HCT116 (cell line): ENCODE measurements around the gene RPS29. TPM values are rescaled to one million over a fixed set of nuclear protein-coding genes. Genes with fewer than 3 reads are reported as not detected.

Experiments
- ATAC-seq: fragments of 200-7000 bp; cut with Tn5 transposase; 2 replicates; pipeline ENCODE4 v1.9.1; 2020; ENCODE audit warnings: mild to moderate bottlenecking, moderate library complexity
- BruUV-seq: library from RNA; stranded (reverse); fragments of 400-500 nt; replicated peaks from 2 replicates; lab custom pipeline; 2021; lab: Mats Ljungman, UMichigan
- CTCF ChIA-PET: fragments of 300-600 bp; sonication (Branson Sonifier 250); formaldehyde crosslinking; loops from one replicate; lab custom pipeline; 2021; ENCODE audit warnings: antibody characterized with exemption; lab: Charles Lee
- POLR2A ChIA-PET: fragments of 300-600, 350-600 bp; sonication (Branson Sonifier 250); formaldehyde crosslinking; loops from one replicate; lab custom pipeline; 2021; ENCODE audit warnings: antibody characterized with exemption; lab: Charles Lee
- RAD21 ChIA-PET, 2 experiments: fragments of 300-600 bp; sonication (Branson Sonifier 250); formaldehyde crosslinking; loops; one replicate each; lab custom pipeline; 2023; ENCODE audit warnings: low total read pairs in 2 of 2; ENCODE audit not compliant: uncharacterized antibody in 2 of 2, unreplicated experiment in 2 of 2, low non-redundant PET in 1 of 2; lab: Charles Lee
- DNase-seq: peaks from one replicate; pipeline ENCODE4 v3.0.0-alpha.2; 2010; ENCODE audit warnings: low read depth, low spot score
- H2AFZ ChIP-seq: fragments of 200-600 bp; shearing (Covaris generic), sonication (generic); 2 replicates; pipeline ENCODE4 v1.6.1; 2017; ENCODE audit warnings: low read depth, mixed run types, mixed read lengths, antibody characterized with exemption, low read length; ENCODE audit not compliant: poor library complexity, severe bottlenecking
- H3K27ac ChIP-seq: 2 replicates; pipeline ENCODE4 v1.5.1; 2012; ENCODE audit warnings: low read depth, low read length
- H3K27me3 ChIP-seq: fragments of 200-600 bp; sonication (generic); 2 replicates; pipeline ENCODE4 v1.6.1; 2016; ENCODE audit warnings: mixed run types, low read length, mixed read lengths; ENCODE audit not compliant: insufficient read depth
- H3K36me3 ChIP-seq, 2 experiments: fragments of 200-500 bp in 1 of 2; fragments of 200-600 bp in 1 of 2; sonication (Bioruptor generic) in 1 of 2; sonication (generic) in 1 of 2; 2 replicates each; pipeline versions ENCODE4 v1.5.1 to v1.6.1; 2014 to 2016; ENCODE audit warnings: low read length in 2 of 2, inconsistent platforms in 1 of 2, mixed read lengths in 1 of 2, mixed run types in 1 of 2; ENCODE audit not compliant: insufficient read depth in 2 of 2, control insufficient read depth in 1 of 2
- H3K4me1 ChIP-seq, 2 experiments: fragments of 200-600 bp in 1 of 2; sonication (generic) in 1 of 2; 2 replicates each; pipeline versions ENCODE4 v1.5.1 to v1.6.1; 2012 to 2017; ENCODE audit warnings: low read length in 2 of 2, inconsistent platforms in 1 of 2, mild to moderate bottlenecking in 1 of 2, mixed read lengths in 1 of 2, mixed run types in 1 of 2, moderate library complexity in 1 of 2; ENCODE audit not compliant: insufficient read depth in 2 of 2, control insufficient read depth in 1 of 2
- H3K4me2 ChIP-seq: fragments of 200-600 bp; sonication (generic); 2 replicates; pipeline ENCODE4 v1.6.1; 2017; ENCODE audit warnings: mixed run types, low read length, mixed read lengths
- H3K4me3 ChIP-seq, 2 experiments: fragments of 200-600 bp in 1 of 2; sonication (generic) in 1 of 2; replicated peaks in 1 of 2; 2 replicates each; pipeline ENCODE4 v1.5.1; 2011 to 2016; ENCODE audit warnings: low read length in 2 of 2, control low read depth in 1 of 2, low read depth in 1 of 2, mild to moderate bottlenecking in 1 of 2, mixed read lengths in 1 of 2, mixed run types in 1 of 2
- H3K79me2 ChIP-seq: fragments of 200-600 bp; sonication (generic); 2 replicates; pipeline ENCODE4 v1.6.1; 2017; ENCODE audit warnings: mild to moderate bottlenecking, mixed run types, low read length, moderate library complexity, mixed read lengths; ENCODE audit not compliant: insufficient read depth
- H3K9ac ChIP-seq: fragments of 200-600 bp; sonication (generic); 2 replicates; pipeline ENCODE4 v1.6.1; 2016; ENCODE audit warnings: low read length, mixed read lengths
- H3K9me2 ChIP-seq: fragments of 200-600 bp; sonication (generic), shearing (Covaris generic); 2 replicates; pipeline ENCODE4 v1.6.1; 2017; ENCODE audit warnings: mixed run types, mild to moderate bottlenecking, moderate library complexity; ENCODE audit not compliant: insufficient read depth
- H3K9me3 ChIP-seq, 2 experiments: fragments of 200-500 bp in 1 of 2; fragments of 200-600 bp in 1 of 2; sonication (Bioruptor generic) in 1 of 2; sonication (generic) in 1 of 2; 2 replicates each; pipeline ENCODE4 v1.6.1; 2014 to 2017; ENCODE audit warnings: low read length in 2 of 2, mixed read lengths in 2 of 2, inconsistent platforms in 1 of 2, low read depth in 1 of 2, mild to moderate bottlenecking in 1 of 2, mixed run types in 1 of 2, moderate library complexity in 1 of 2; ENCODE audit not compliant: control insufficient read depth in 1 of 2, insufficient read depth in 1 of 2
- H4K20me1 ChIP-seq: fragments of 200-600 bp; sonication (generic), shearing (Covaris generic); 2 replicates; pipeline ENCODE4 v1.6.1; 2017; ENCODE audit warnings: mixed run types, mild to moderate bottlenecking, moderate library complexity; ENCODE audit not compliant: insufficient read depth
- CBX3 ChIP-seq: IDR thresholded peaks from 2 replicates; pipeline ENCODE4 v1.6.1; 2012; ENCODE audit warnings: low read depth
- ELF1 ChIP-seq: IDR thresholded peaks from 2 replicates; pipeline ENCODE4 v1.6.1; 2012; ENCODE audit warnings: low read depth, borderline replicate concordance
- EZH2 ChIP-seq: fragments of 200-600 bp; sonication (generic); IDR thresholded peaks from 2 replicates; pipeline ENCODE4 v1.6.1; 2017; ENCODE audit warnings: antibody characterized with exemption, mixed run types
- EZH2phosphoT487 ChIP-seq: fragments of 200-600 bp; IDR thresholded peaks from 2 replicates; pipeline ENCODE4 v1.6.1; 2018; ENCODE audit warnings: antibody characterized with exemption, borderline replicate concordance
- JUND ChIP-seq: IDR thresholded peaks from 2 replicates; pipeline ENCODE4 v1.6.1; 2012
- POLR2A ChIP-seq: IDR thresholded peaks from 2 replicates; pipeline ENCODE4 v1.7.0; 2011; ENCODE audit warnings: borderline replicate concordance; ENCODE audit not compliant: insufficient read depth, insufficient read length; ENCODE audit errors: extremely low read depth
- REST ChIP-seq: IDR thresholded peaks from 2 replicates; pipeline ENCODE4 v1.6.1; 2012; ENCODE audit warnings: low read depth
- SIN3A ChIP-seq: IDR thresholded peaks from 2 replicates; pipeline ENCODE4 v1.6.1; 2012; ENCODE audit warnings: low read depth
- SP1 ChIP-seq: IDR thresholded peaks from 2 replicates; pipeline ENCODE4 v1.6.1; 2012; ENCODE audit warnings: low read depth
- SRF ChIP-seq: IDR thresholded peaks from 2 replicates; pipeline ENCODE4 v1.6.1; 2012; ENCODE audit warnings: low read depth
- TCF7L2 ChIP-seq: IDR thresholded peaks from 2 replicates; pipeline ENCODE4 v1.7.0; 2011; ENCODE audit warnings: borderline replicate concordance, inconsistent platforms; ENCODE audit not compliant: insufficient read depth, insufficient read length; ENCODE audit errors: extremely low read depth
- YY1 ChIP-seq: IDR thresholded peaks from 2 replicates; pipeline ENCODE4 v1.6.1; 2011; ENCODE audit warnings: low read length, low read depth, moderate library complexity, mild to moderate bottlenecking; ENCODE audit not compliant: insufficient replicate concordance; ENCODE audit errors: extremely low read depth
- ZFX ChIP-seq: fragments of 450-650 bp; IDR thresholded peaks from 2 replicates; pipeline ENCODE4 v1.6.1; 2017
- intact Hi-C: fragments of 100-400 bp; cut with micrococcal nuclease; formaldehyde crosslinking; loops from 2 replicates; pipeline ENCODE4 v1.10.0; 2022
- total RNA-seq: library from RNA; stranded (reverse); gene quantifications from one replicate; pipeline ENCODE4 v1.2.1, GENCODE V29; 2021; ENCODE audit not compliant: unreplicated experiment

The RPS29 gene
- total RNA-seq, 1 experiment from 2014 or later = 1,825 TPM

- Histone ChIP-seq H3K4me3 (no peak overlapping the region), H3K79me2 (peaks cover 73% of the 10 kb centered on the region)
- DNase-seq (no peak), ATAC-seq (no peak)
- TF ChIP-seq TCF7L2 = no peak
- no peak for TF ChIP-seq REST
- TF ChIP-seq SRF = no peak
- TF ChIP-seq CBX3 = no peak
- TF ChIP-seq SIN3A = no peak
- TF ChIP-seq, all 23 proteins: peak for 0
- RAD21 ChIA-PET = no interaction called here
- H3K27ac ChIP-seq = no peak overlapping the region; the same call in 1 of the 2 replicates
- no peaks in the 10 kb centered on the region for H3K27me3 ChIP-seq
- no TSS peak for BruUV-seq
- H3K9ac ChIP-seq = no peak overlapping the region
- CTCF ChIA-PET = no interaction called here
- peaks cover 28 to 47% of the 10 kb centered on the region in 2 experiments; a peak in 3 of 4 replicates for H3K36me3 ChIP-seq
- no peak overlapping the region for H3K4me2 ChIP-seq
- H4K20me1 ChIP-seq = peaks cover 29% of the 10 kb centered on the region; the same call in 1 of the 2 replicates
- H3K9me2 ChIP-seq = no peaks in the 10 kb centered on the region
- H3K9me3 ChIP-seq = no peaks in the 10 kb centered on the region
- POLR2A ChIA-PET = no interaction called here
- peaks cover 8 to 45% of the 10 kb centered on the region in 2 experiments for H3K4me1 ChIP-seq
- intact Hi-C loops = no loop called here
- no peak overlapping the region for H2AFZ ChIP-seq
Observed at GRCh38 chr14:49579841-49580240, 6.3 kb downstream of the RPS29 start.

- Histone ChIP-seq H3K79me2 (peaks cover 56% of the 10 kb centered on the region), H3K4me1 (peaks cover 0 to 28% of the 10 kb centered on the region in 2 experiments; a peak in 2 of 4 replicates), H2AFZ (no peak overlapping the region), H3K4me2 (no peak overlapping the region), H3K4me3 (no peak overlapping the region), H3K9ac (no peak overlapping the region), H3K9me2 (no peaks in the 10 kb centered on the region), H3K36me3 (peaks cover 24 to 40% of the 10 kb centered on the region in 2 experiments), H3K27ac (no peak overlapping the region), H3K9me3 (no peaks in the 10 kb centered on the region), H4K20me1 (peaks cover 17% of the 10 kb centered on the region; the same call in 1 of the 2 replicates), H3K27me3 (no peaks in the 10 kb centered on the region)
- TF ChIP-seq YY1 (no peak), POLR2A (no peak), JUND (no peak), ZFX (no peak), SP1 (no peak), EZH2phosphoT487 (no peak), EZH2 (no peak), ELF1 (no peak)
- no TSS peak for BruUV-seq
- intact Hi-C loops = no loop called here
- DNase-seq = no peak
- ChIA-PET POLR2A (no interaction called here), RAD21 (no interaction called here), CTCF (interaction anchor here (1.1 kb wide), 1 partner anchor 9 kb away, joined by 4 read pairs; no protein-coding TSS in a partner anchor)
- ATAC-seq = no peak
Observed at GRCh38 chr14:49578141-49578540, 8.0 kb downstream of the RPS29 start.
